ENCODE measurements around the gene DYDC2. TPM values are rescaled to one million over a fixed set of nuclear protein-coding genes. Genes with fewer than 3 reads are reported as not detected.

The DYDC2 gene
- total RNA-seq, 1 experiment from 2014 or later: 2.8 TPM

GRCh38 chr10:80350251-80350650 is 6.3 kb upstream of the DYDC2 start:
- H3K36me3 Mint-ChIP-seq (ENCODE audit: insufficient read depth in 1 of 3, low read depth in 3 of 3): no peaks in the 10 kb centered on the region
- H2BK12ac ChIP-seq (ENCODE audit: insufficient read length, low read depth, low read length): no peak overlapping the region
- no peak overlapping the region for H2BK15ac ChIP-seq (ENCODE audit: low read depth, low read length)
- H3K4ac ChIP-seq (ENCODE audit: low read depth, low read length): no peak overlapping the region
- no peaks in the 10 kb centered on the region for H3K27me3 ChIP-seq (ENCODE audit: insufficient read depth, low read length)
- H3K79me1 ChIP-seq (ENCODE audit: insufficient read depth, low read depth, low read length, poor library complexity, severe bottlenecking): no peaks in the 10 kb centered on the region
- no peak overlapping the region for H3K18ac ChIP-seq (ENCODE audit: insufficient read length, low read depth, low read length)
- H2BK20ac ChIP-seq (ENCODE audit: low read depth, low read length, poor library complexity, severe bottlenecking): no peak overlapping the region
- no peak overlapping the region for H4K8ac ChIP-seq (replicated peaks; ENCODE audit: insufficient read length, low read depth, low read length)
- no peak overlapping the region for H2AK5ac ChIP-seq (ENCODE audit: insufficient read length, low read length)
- peaks cover 9 to 12% of the 10 kb centered on the region in 2 experiments for H3K4me1 Mint-ChIP-seq
- no peaks in the 10 kb centered on the region; the same call in 1 of the 2 replicates for H3K4me1 ChIP-seq (ENCODE audit: insufficient read depth, low read length)
- no peak for DNase-seq
- H3K23me2 ChIP-seq (ENCODE audit: insufficient read length, low read depth, low read length, poor library complexity, severe bottlenecking): no peaks in the 10 kb centered on the region
- H3K56ac ChIP-seq (ENCODE audit: insufficient read length, low read depth, low read length): no peak overlapping the region
- WGBS (ENCODE audit: extremely low coverage, insufficient read length, low lambda C conversion rate): no CpG with 5 or more reads among the region's 3 CpGs
- no peak overlapping the region for H2AFZ ChIP-seq (ENCODE audit: low read length)
- TF ChIP-seq CTCF (conservative IDR thresholded peaks at IDR 0.05): no peak
- no peak overlapping the region for H3K23ac ChIP-seq (ENCODE audit: insufficient read length, low read depth, low read length)
- no peak overlapping the region for H3K4me2 ChIP-seq (ENCODE audit: insufficient read depth, insufficient read length, low read length)
- H3K9ac ChIP-seq (ENCODE audit: extremely low read depth, insufficient read length, low read length): no peak overlapping the region
- no peaks in the 10 kb centered on the region; a peak in 1 of 5 replicates for H3K9me3 Mint-ChIP-seq
- H3K27ac ChIP-seq (ENCODE audit: insufficient read length, low read depth, low read length): no peak overlapping the region
- no peak overlapping the region for H2BK5ac ChIP-seq (ENCODE audit: insufficient read length, low read length)
- H4K20me1 ChIP-seq (ENCODE audit: control insufficient read depth, insufficient read depth, insufficient read length): no peaks in the 10 kb centered on the region
- no peak overlapping the region for H4K91ac ChIP-seq (ENCODE audit: insufficient read length, low read depth, low read length)
- H4K5ac ChIP-seq (ENCODE audit: insufficient read length, low read depth, low read length): no peak overlapping the region
- H3K4me3 Mint-ChIP-seq: no peak overlapping the region
- H3K79me2 ChIP-seq (ENCODE audit: insufficient read depth, low read length): no peaks in the 10 kb centered on the region
- no peak overlapping the region for H3K14ac ChIP-seq (ENCODE audit: insufficient read depth, low read length)
- no peak overlapping the region for H3K27ac Mint-ChIP-seq
- H3T11ph ChIP-seq (ENCODE audit: low read length): no peak overlapping the region
- peaks cover 7% of the 10 kb centered on the region for H3K27me3 Mint-ChIP-seq (ENCODE audit: low read depth)
- H2BK120ac ChIP-seq (ENCODE audit: low read depth, low read length, poor library complexity, severe bottlenecking): no peak overlapping the region
- no peaks in the 10 kb centered on the region for H3K9me3 ChIP-seq (ENCODE audit: control insufficient read depth, low read depth, low read length)
